Endodermal cell (in vitro differentiated cells): ENCODE data around the gene MECR. TPM values are rescaled to one million over a fixed set of nuclear protein-coding genes. Genes with fewer than 3 reads are reported as not detected.
A peak's percentile ranks its signal among the peaks of the same experiment; 100 is the strongest.
"Not testable (repeated sequence)": the region's sequence is repeated elsewhere in the genome, so short reads cannot be mapped to it uniquely, and the experiment has no call there.

ENCODE experiments used
- DNase-seq: peaks from one replicate; pipeline ENCODE4 v3.0.0-alpha.2; 2017
- H3K27ac ChIP-seq: 2 replicates; pipeline ENCODE4 v1.5.1; 2013; ENCODE audit warnings: mild to moderate bottlenecking, low read depth, low read length, moderate library complexity
- H3K27me3 ChIP-seq: 2 replicates; pipeline ENCODE4 v1.6.1; 2013; ENCODE audit warnings: mild to moderate bottlenecking, low read length, moderate library complexity; ENCODE audit not compliant: insufficient read depth, control insufficient read depth, poor library complexity, severe bottlenecking
- H3K36me3 ChIP-seq: 2 replicates; pipeline ENCODE4 v1.7.0; 2013; ENCODE audit warnings: mild to moderate bottlenecking, low read length, moderate library complexity; ENCODE audit not compliant: control insufficient read depth, insufficient read depth
- H3K4me1 ChIP-seq: one replicate; pipeline ENCODE4 v1.7.0; 2013; ENCODE audit warnings: low read length; ENCODE audit not compliant: control insufficient read depth, insufficient read depth
- H3K4me3 ChIP-seq: 2 replicates; pipeline ENCODE4 v1.5.1; 2013; ENCODE audit warnings: mild to moderate bottlenecking, low read length, moderate library complexity
- H3K9ac ChIP-seq: 2 replicates; pipeline ENCODE4 v1.6.1; 2013; ENCODE audit warnings: mild to moderate bottlenecking, low read length, moderate library complexity; ENCODE audit not compliant: poor library complexity, severe bottlenecking; ENCODE audit errors: extremely low read depth
- H3K9me3 ChIP-seq: 2 replicates; pipeline ENCODE4 v1.6.1; 2013; ENCODE audit warnings: mild to moderate bottlenecking, low read length, moderate library complexity; ENCODE audit not compliant: control insufficient read depth
- H3K27ac Mint-ChIP-seq: 2 replicates; pipeline ENCODE4 v1.8.0; 2020; ENCODE audit warnings: mixed read lengths
- H3K27me3 Mint-ChIP-seq: 2 replicates; pipeline ENCODE4 v1.8.0; 2021; ENCODE audit warnings: mild to moderate bottlenecking, mixed read lengths; ENCODE audit not compliant: insufficient read depth
- H3K36me3 Mint-ChIP-seq: 2 replicates; pipeline ENCODE4 v1.8.0; 2020; ENCODE audit warnings: low read depth, mixed read lengths
- H3K4me1 Mint-ChIP-seq: 2 replicates; pipeline ENCODE4 v1.8.0; 2020; ENCODE audit warnings: mixed read lengths
- H3K4me3 Mint-ChIP-seq: 2 replicates; pipeline ENCODE4 v1.8.0; 2020; ENCODE audit warnings: mild to moderate bottlenecking, moderate library complexity, mixed read lengths
- H3K9me3 Mint-ChIP-seq: 2 replicates; pipeline ENCODE4 v1.8.0; 2020; ENCODE audit warnings: mild to moderate bottlenecking, mixed read lengths
- CTCF ChIP-seq: fragments of 200-600 bp; sonication (generic); conservative IDR thresholded peaks from 2 replicates; pipeline ENCODE4 v1.5.0; 2021; ENCODE audit warnings: antibody characterized with exemption, mild to moderate bottlenecking
- WGBS, 2 experiments: methylation state at CpG; one replicate each; pipeline versions ENCODE4 v1.1.5 to v1.1.7; 2013; ENCODE audit warnings: missing lambda C conversion rate in 2 of 2, mixed read lengths in 1 of 2; ENCODE audit not compliant: insufficient coverage in 1 of 2, insufficient read length in 1 of 2; 5-methylcytosine and 5-hydroxymethylcytosine counted together
- total RNA-seq, 2 donors: library from RNA; stranded (reverse); fragmentation: NEBNext Ultra II Directional in 1 of 2; extraction: Animal tissue kit (Norgen Biotek cat#: 25700) in 1 of 2; gene quantifications; 2 replicates in 1 of 2; 3 replicates in 1 of 2; pipeline ENCODE4 v1.2.1, GENCODE V29; 2021

Gene MECR
- total RNA-seq, 2 donors from 2014 or later: 33.3 to 38.2 TPM

- no peaks in the 10 kb centered on the region for H3K9me3 Mint-ChIP-seq
- Histone ChIP-seq H3K4me1 (no peaks in the 10 kb centered on the region), H3K27me3 (no peaks in the 10 kb centered on the region), H3K9me3 (no peaks in the 10 kb centered on the region), H3K4me3 (no peak overlapping the region), H3K27ac (no peak overlapping the region), H3K36me3 (peaks cover 6% of the 10 kb centered on the region), H3K9ac (no peak overlapping the region)
- 84 to 100% methylated on average over 4 of the region's 5 CpGs for WGBS, 2 experiments
- TF ChIP-seq CTCF: no peak
- H3K27me3 Mint-ChIP-seq: no peaks in the 10 kb centered on the region
- H3K4me3 Mint-ChIP-seq: no peak overlapping the region
- H3K27ac Mint-ChIP-seq: no peak overlapping the region
- H3K4me1 Mint-ChIP-seq: peaks cover under 1% of the 10 kb centered on the region
- H3K36me3 Mint-ChIP-seq: peaks cover 14% of the 10 kb centered on the region
- no peak for DNase-seq
These were observed 6.3 kb downstream of the MECR start for GRCh38 chr1:29224356-29224837.

GRCh38 chr1:29223521-29223920 lies 7.2 kb downstream of the MECR start:
- Mint-ChIP-seq H3K36me3 (peaks cover 14% of the 10 kb centered on the region), H3K4me1 (peaks cover 8% of the 10 kb centered on the region), H3K4me3 (no peak overlapping the region), H3K27me3 (no peaks in the 10 kb centered on the region), H3K27ac (peak overlapping the region; percentile 39), H3K9me3 (no peaks in the 10 kb centered on the region)
- 94% methylated on average over 5 to 6 of the region's 6 CpGs for WGBS, 2 experiments
- no peaks in the 10 kb centered on the region for H3K27me3 ChIP-seq
- DNase-seq: no peak
- TF ChIP-seq CTCF: no peak
- H3K27ac ChIP-seq: no peak overlapping the region
- H3K9me3 ChIP-seq: no peaks in the 10 kb centered on the region
- no peaks in the 10 kb centered on the region for H3K4me1 ChIP-seq
- peaks cover 6% of the 10 kb centered on the region for H3K36me3 ChIP-seq
- no peak overlapping the region for H3K9ac ChIP-seq
- H3K4me3 ChIP-seq: no peak overlapping the region

- no peak overlapping the region for H3K27ac ChIP-seq
- H3K27me3 ChIP-seq: no peaks in the 10 kb centered on the region
- H3K36me3 ChIP-seq: peaks cover 8% of the 10 kb centered on the region
- H3K9me3 ChIP-seq: no peaks in the 10 kb centered on the region
- no peaks in the 10 kb centered on the region for H3K9me3 Mint-ChIP-seq
- H3K27me3 Mint-ChIP-seq: no peaks in the 10 kb centered on the region
- H3K4me1 ChIP-seq: no peaks in the 10 kb centered on the region
- 94% methylated on average over 1 of the region's 1 CpG; no CpG with 5 or more reads in 1 of the 2 experiments for WGBS, 2 experiments
- no peak overlapping the region for H3K4me3 Mint-ChIP-seq
- no peak for DNase-seq
- no peak overlapping the region for H3K4me3 ChIP-seq
- peaks cover 16% of the 10 kb centered on the region for H3K36me3 Mint-ChIP-seq
- TF ChIP-seq CTCF: no peak
- H3K9ac ChIP-seq: no peak overlapping the region
- peaks cover 12% of the 10 kb centered on the region for H3K4me1 Mint-ChIP-seq
- no peak overlapping the region for H3K27ac Mint-ChIP-seq
These were observed 8.0 kb downstream of the MECR start for GRCh38 chr1:29222686-29223085.

GRCh38 chr1:29222260-29222659 lies 8.5 kb downstream of the MECR start:
- H3K27ac ChIP-seq, H3K9me3 Mint-ChIP-seq, H3K4me1 ChIP-seq, H3K9me3 ChIP-seq, H3K27me3 Mint-ChIP-seq, DNase-seq, H3K27ac Mint-ChIP-seq, H3K4me3 ChIP-seq, H3K9ac ChIP-seq, H3K27me3 ChIP-seq, H3K4me3 Mint-ChIP-seq: not testable (repeated sequence)
- WGBS, 2 experiments: 90 to 94% methylated on average over 6 of the region's 6 CpGs
- peaks cover 12% of the 10 kb centered on the region for H3K4me1 Mint-ChIP-seq
- peaks cover 19% of the 10 kb centered on the region for H3K36me3 Mint-ChIP-seq
- peaks cover 11% of the 10 kb centered on the region for H3K36me3 ChIP-seq
